ENCODE measurements around the gene CYP24A1.

Gene CYP24A1

DNA sequence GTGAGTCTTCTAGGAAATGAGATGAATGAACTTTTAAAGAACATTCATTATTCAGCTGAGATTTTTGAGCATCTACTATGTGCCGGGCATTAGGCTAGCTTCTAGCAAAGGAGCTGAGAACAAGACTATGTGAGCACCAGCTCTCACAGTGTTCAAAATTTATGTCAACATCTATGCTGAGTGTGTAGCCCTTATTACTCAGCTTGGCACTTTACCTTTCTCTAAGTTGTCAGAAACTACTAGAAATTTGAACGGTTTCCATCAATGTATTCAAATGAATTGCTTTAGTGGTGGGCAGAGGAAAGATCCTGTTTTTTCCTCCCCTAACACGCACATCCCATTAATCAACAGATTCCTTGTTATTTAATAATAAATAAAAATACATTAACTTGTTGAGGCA is 33.3 kb downstream of the CYP24A1 start:
- TF ChIP-seq, protein P1, sequence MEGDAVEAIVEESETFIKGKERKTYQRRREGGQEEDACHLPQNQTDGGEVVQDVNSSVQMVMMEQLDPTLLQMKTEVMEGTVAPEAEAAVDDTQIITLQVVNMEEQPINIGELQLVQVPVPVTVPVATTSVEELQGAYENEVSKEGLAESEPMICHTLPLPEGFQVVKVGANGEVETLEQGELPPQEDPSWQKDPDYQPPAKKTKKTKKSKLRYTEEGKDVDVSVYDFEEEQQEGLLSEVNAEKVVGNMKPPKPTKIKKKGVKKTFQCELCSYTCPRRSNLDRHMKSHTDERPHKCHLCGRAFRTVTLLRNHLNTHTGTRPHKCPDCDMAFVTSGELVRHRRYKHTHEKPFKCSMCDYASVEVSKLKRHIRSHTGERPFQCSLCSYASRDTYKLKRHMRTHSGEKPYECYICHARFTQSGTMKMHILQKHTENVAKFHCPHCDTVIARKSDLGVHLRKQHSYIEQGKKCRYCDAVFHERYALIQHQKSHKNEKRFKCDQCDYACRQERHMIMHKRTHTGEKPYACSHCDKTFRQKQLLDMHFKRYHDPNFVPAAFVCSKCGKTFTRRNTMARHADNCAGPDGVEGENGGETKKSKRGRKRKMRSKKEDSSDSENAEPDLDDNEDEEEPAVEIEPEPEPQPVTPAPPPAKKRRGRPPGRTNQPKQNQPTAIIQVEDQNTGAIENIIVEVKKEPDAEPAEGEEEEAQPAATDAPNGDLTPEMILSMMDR (IDR thresholded peaks at IDR 0.05): no peak

DNA sequence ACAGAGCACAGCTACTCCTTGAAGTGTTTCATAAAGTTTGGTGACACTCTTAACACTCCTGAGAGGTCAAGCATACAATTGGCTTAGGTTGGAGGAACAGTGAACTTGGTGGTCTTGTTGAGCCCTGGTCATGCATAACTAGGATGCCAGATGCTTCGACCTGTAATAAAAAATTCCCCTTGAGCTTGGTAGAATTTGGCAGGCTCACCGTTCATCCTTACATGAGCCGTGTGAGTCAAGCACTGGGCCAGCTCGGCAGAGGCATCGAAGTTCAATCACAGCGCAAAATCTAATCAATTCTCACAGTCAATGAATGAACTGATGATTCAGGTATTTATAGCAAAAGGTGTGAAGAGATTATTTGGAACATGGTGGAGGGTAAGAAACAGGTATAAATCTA is 33.7 kb downstream of the CYP24A1 start:
- TF ChIP-seq, protein P1 (IDR thresholded peaks at IDR 0.05): no peak

DNA sequence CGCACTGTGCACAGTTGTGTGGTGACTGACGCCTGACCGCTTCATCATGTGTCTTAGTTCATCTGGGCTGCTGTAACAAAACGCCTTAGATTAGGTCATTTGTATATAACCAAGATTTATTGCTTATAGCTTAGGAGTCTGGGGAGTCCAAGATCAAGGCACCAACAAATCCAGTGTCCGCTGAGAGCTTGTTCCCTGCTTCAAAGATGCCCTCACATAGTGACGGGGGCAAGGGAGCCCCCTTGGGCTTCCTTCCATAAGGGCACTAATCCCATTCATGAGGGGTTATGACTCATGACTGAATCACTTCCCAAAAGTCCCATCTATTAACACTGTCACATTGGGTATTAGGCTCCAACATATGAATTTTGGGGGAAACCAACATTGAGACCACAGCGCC is 34.6 kb downstream of the CYP24A1 start:
- TF ChIP-seq, protein P1 (IDR thresholded peaks at IDR 0.05): no peak

DNA sequence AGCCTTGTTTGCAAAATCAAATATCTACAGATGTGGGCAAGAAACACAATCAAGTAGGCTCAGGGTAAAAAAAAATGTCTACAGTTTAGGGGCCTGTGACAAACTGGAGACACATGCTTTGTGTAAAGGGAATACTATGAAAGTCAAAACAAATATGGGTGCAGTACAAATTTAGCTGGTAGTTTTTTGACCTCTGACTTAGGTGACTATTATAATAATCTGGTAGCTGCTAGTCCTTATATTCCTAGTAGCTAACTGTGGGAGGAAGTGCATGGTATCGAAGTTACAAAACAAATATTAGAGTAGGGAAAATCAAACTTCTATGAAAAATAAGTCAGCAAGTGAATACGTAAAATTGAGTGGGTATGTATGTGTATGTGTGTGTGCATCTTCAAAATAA is 35.4 kb downstream of the CYP24A1 start:
- TF ChIP-seq, protein P1 (IDR thresholded peaks at IDR 0.05): no peak

DNA sequence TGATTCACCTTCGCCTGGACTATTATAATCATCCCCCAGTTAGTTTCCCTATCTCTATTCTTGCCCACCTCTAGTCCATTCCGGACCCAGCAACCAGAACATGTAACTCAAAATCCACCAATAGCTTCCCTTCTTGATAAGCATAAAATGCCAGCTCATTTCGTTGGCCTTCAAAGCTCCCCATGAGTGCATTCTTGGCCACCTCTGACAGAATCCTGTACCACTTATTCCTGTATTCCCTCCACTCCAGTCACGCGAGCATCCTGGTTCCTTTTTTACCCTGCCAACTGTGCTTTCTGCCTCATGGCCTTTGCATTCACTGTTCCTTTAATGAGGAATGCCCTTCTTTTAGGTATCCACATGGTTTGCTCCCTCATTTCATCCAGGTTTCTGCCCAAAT is 36.7 kb downstream of the CYP24A1 start:
- TF ChIP-seq, protein P1 (IDR thresholded peaks at IDR 0.05): no peak

DNA sequence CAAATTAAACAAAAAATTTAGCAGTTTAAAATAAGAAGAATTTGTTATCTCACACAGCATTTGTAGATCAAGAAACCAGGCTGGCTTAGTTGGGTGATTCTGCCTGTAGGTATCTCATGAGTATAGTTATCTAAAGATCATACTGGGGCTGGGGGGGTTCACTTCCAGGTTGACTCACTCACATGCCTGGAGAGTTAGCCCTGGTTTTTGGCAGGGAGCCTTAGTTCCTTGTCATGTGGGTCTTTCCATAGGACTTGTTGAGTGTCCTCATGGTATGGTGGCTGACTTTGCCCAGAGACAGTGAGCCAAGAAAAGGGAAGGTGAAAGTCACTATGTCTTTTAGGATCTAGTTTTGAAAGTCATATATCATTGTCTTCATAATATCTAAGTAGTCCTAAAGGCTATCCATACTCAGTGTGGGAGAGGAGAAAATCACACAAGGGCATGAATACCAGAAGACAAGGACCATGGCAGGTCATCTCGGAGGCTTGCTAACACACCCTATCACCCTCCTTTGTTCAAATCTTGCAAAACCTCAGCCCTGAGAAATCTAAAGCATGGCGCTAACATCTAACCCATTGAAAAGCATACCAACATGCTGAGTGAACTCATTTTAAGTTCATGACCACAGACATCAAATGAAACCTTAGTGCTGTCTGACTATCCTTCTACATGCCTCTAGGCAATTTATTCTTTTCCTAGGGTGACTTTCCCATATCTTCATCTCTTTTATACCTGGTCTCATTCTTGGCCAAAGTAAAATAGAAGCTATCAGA is 39.2 kb downstream of the CYP24A1 start:
- TF ChIP-seq, protein P1 (IDR thresholded peaks at IDR 0.05): no peak

DNA sequence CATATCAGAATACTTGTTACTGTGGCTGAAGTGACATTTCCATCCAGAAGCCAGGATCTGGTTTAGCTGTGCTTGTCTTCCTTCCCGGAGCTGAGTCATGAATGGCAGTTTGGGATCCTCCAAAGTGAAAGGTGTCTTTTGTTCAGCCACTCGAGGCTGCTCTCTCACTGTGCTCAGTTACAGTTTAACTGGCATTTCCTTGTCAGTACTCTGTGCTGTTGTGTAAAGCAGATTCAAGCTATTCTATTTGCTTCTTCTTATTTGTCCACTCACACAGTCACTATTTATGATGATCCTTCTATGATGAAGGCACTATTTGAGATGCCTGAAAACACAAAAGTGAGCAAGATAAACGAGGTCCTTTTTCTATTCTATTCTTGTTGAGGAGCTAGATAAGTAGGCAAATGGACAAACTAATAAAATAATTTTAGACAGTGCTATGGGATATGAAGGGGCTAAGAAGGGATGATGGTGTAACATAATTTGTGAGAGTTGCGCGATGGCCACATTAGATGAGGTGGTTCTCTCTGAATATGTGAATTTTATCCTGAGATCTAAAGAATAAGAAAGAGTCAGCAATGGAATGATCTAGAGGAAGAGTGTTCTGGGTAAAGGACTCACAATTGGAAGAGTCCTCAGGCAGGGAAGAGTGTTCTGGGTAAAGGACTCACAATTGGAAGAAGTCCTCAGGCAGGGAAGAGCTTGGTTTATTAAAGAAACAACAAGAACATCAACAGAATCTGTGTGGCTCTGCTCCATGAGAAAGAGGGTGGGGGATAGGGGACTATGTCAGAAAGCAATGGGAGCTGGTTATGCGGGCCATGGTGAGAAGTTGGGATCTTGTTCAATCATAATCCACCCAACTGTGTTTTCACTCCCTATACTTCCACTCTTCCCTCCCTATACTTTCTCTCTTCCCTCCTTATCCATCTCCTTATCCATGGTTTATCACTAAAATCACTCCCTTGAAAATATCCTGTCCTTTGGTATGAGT is 40.1 kb downstream of the CYP24A1 start:
- TF ChIP-seq, protein P1 (IDR thresholded peaks at IDR 0.05): no peak

All from LNCAP (cell line).